Mesodermal cell (in vitro differentiated cells): ENCODE data around the gene JUP. TPM values are rescaled to one million over a fixed set of nuclear protein-coding genes. Genes with fewer than 3 reads are reported as not detected.
"Not testable (repeated sequence)": the region's sequence is repeated elsewhere in the genome, so short reads cannot be mapped to it uniquely, and the experiment has no call there.

Source experiments
- H3K27ac ChIP-seq: 2 replicates; pipeline ENCODE4 v1.7.0; 2013; ENCODE audit warnings: mild to moderate bottlenecking, low read depth, low read length, moderate library complexity; ENCODE audit not compliant: severe bottlenecking
- H3K36me3 ChIP-seq: 2 replicates; pipeline ENCODE4 v1.7.1; 2013; ENCODE audit warnings: mild to moderate bottlenecking, low read length, moderate library complexity; ENCODE audit not compliant: control insufficient read depth, insufficient read depth
- H3K4me1 ChIP-seq: one replicate; pipeline ENCODE4 v1.7.1; 2013; ENCODE audit warnings: mild to moderate bottlenecking, low read length; ENCODE audit not compliant: insufficient read depth, control insufficient read depth, poor library complexity, severe bottlenecking
- H3K4me3 ChIP-seq: 2 replicates; pipeline ENCODE4 v1.7.0; 2013; ENCODE audit warnings: low read length, control low read depth, mild to moderate bottlenecking; ENCODE audit not compliant: insufficient read depth, poor library complexity, severe bottlenecking; ENCODE audit errors: extremely low read depth
- H3K9me3 ChIP-seq: 2 replicates; pipeline ENCODE4 v1.7.1; 2013; ENCODE audit warnings: mild to moderate bottlenecking, low read length, moderate library complexity; ENCODE audit not compliant: control insufficient read depth
- WGBS, 2 experiments: methylation state at CpG; one replicate each; pipeline ENCODE4 v1.1.5; 2013; ENCODE audit warnings: missing lambda C conversion rate in 2 of 2; ENCODE audit not compliant: insufficient coverage in 2 of 2; 5-methylcytosine and 5-hydroxymethylcytosine counted together
- polyA plus RNA-seq, 2 experiments: library from polyadenylated mRNA; stranded (reverse); fragments of 50-300 nt; gene quantifications; one replicate each; pipeline ENCODE4 v1.2.3, GENCODE V29; 2013

The JUP gene
- polyA plus RNA-seq (2013, experiment 1 of 2): 133 TPM
- 116 TPM for polyA plus RNA-seq (2013, experiment 2 of 2)

- Histone ChIP-seq H3K9me3 (no peaks in the 10 kb centered on the region), H3K27ac (peak within 1 kb of the TSS; percentile 86), H3K36me3 (peaks cover 20% of the 10 kb centered on the region), H3K4me3 (peak within 1 kb of the TSS; percentile 90), H3K4me1 (peaks cover 24% of the 10 kb centered on the region)
- WGBS, 2 experiments: 0 to 1% methylated on average over 68 to 78 of the region's 79 CpGs
These were observed at the start of gene JUP for GRCh38 chr17:41786227-41787020. JUP (minus strand) TSS chr17:41786711; CDS start chr17:41771854, 14,857 bp downstream.

- peak within 1 kb of the TSS; percentile 79 for H3K4me3 ChIP-seq
- H3K9me3 ChIP-seq: no peaks in the 10 kb centered on the region
- no peak within 1 kb of the TSS for H3K27ac ChIP-seq
- peaks cover 26% of the 10 kb centered on the region for H3K36me3 ChIP-seq
- 1 to 3% methylated on average over 43 to 46 of the region's 72 CpGs for WGBS, 2 experiments
- H3K4me1 ChIP-seq: no peaks in the 10 kb centered on the region
These were observed 49.5 kb upstream of the JUP start, which contains the start of gene NT5C3B for GRCh38 chr17:41835800-41836549. NT5C3B (minus strand) TSS chr17:41836232; CDS start chr17:41836193, 39 bp downstream.

- peak overlapping the region; percentile 79 for H3K4me3 ChIP-seq
- H3K4me1 ChIP-seq: no peaks in the 10 kb centered on the region
- no peak overlapping the region for H3K27ac ChIP-seq
- H3K36me3 ChIP-seq: peaks cover 31% of the 10 kb centered on the region
- H3K9me3 ChIP-seq: no peaks in the 10 kb centered on the region
- 12 to 22% methylated on average over 10 to 11 of the region's 13 CpGs for WGBS, 2 experiments
These were observed 48.8 kb upstream of the JUP start for GRCh38 chr17:41835214-41835799.

- H3K27ac ChIP-seq, H3K4me3 ChIP-seq, H3K4me1 ChIP-seq, H3K9me3 ChIP-seq: not testable (repeated sequence)
- WGBS, 2 experiments: 81 to 90% methylated on average over 10 of the region's 10 CpGs
- peaks cover 73% of the 10 kb centered on the region for H3K36me3 ChIP-seq
These were observed 43.5 kb upstream of the JUP start for GRCh38 chr17:41829961-41830360.

GRCh38 chr17:41825175-41825845, 38.8 kb upstream of the JUP start:
- Histone ChIP-seq H3K36me3 (peaks cover 71% of the 10 kb centered on the region), H3K27ac (no peak overlapping the region), H3K4me1 (no peaks in the 10 kb centered on the region), H3K4me3 (no peak overlapping the region), H3K9me3 (no peaks in the 10 kb centered on the region)
- 94 to 98% methylated on average over 16 of the region's 19 CpGs for WGBS, 2 experiments

GRCh38 chr17:41824086-41824485, 37.6 kb upstream of the JUP start:
- H3K36me3 ChIP-seq: peaks cover 74% of the 10 kb centered on the region

GRCh38 chr17:41823580-41823979, 37.1 kb upstream of the JUP start:
- 81 to 97% methylated on average over 4 to 7 of the region's 7 CpGs for WGBS, 2 experiments
- Histone ChIP-seq H3K27ac (no peak overlapping the region), H3K36me3 (peaks cover 72% of the 10 kb centered on the region), H3K4me3 (no peak overlapping the region), H3K9me3 (no peaks in the 10 kb centered on the region), H3K4me1 (no peaks in the 10 kb centered on the region)

More at GRCh38 chr17:41824086-41824485, 37.6 kb upstream of the JUP start:
- 64 to 81% methylated on average over 5 to 6 of the region's 7 CpGs for WGBS, 2 experiments
- H3K4me3 ChIP-seq: no peak overlapping the region
- no peaks in the 10 kb centered on the region for H3K9me3 ChIP-seq
- H3K4me1 ChIP-seq: no peaks in the 10 kb centered on the region
- H3K27ac ChIP-seq: peak overlapping the region; percentile 23

- H3K4me3 ChIP-seq: no peak overlapping the region
- peaks cover 71% of the 10 kb centered on the region for H3K36me3 ChIP-seq
- H3K9me3 ChIP-seq: no peaks in the 10 kb centered on the region
- H3K4me1 ChIP-seq: no peaks in the 10 kb centered on the region
- WGBS, 2 experiments: no CpG with 5 or more reads among the region's 1 CpG
- H3K27ac ChIP-seq: no peak overlapping the region
These were observed 36.6 kb upstream of the JUP start for GRCh38 chr17:41823141-41823524.

GRCh38 chr17:41822216-41823140, 36.0 kb upstream of the JUP start:
- WGBS, 2 experiments: 94 to 98% methylated on average over 10 to 12 of the region's 12 CpGs
- no peaks in the 10 kb centered on the region for H3K9me3 ChIP-seq
- no peaks in the 10 kb centered on the region for H3K4me1 ChIP-seq
- H3K36me3 ChIP-seq: peaks cover 71% of the 10 kb centered on the region
- peak overlapping the region; percentile 29 for H3K27ac ChIP-seq
- H3K4me3 ChIP-seq: no peak overlapping the region
